ENCODE results near the gene TREML1. TPM values are rescaled to one million over a fixed set of nuclear protein-coding genes. Genes with fewer than 3 reads are reported as not detected.

Gene TREML1
- total and polyA plus RNA-seq, 9 of the 15 experiments (the other 6 are each of a cell fraction or from before 2014, with no cell fraction given) = not detected

DNA sequence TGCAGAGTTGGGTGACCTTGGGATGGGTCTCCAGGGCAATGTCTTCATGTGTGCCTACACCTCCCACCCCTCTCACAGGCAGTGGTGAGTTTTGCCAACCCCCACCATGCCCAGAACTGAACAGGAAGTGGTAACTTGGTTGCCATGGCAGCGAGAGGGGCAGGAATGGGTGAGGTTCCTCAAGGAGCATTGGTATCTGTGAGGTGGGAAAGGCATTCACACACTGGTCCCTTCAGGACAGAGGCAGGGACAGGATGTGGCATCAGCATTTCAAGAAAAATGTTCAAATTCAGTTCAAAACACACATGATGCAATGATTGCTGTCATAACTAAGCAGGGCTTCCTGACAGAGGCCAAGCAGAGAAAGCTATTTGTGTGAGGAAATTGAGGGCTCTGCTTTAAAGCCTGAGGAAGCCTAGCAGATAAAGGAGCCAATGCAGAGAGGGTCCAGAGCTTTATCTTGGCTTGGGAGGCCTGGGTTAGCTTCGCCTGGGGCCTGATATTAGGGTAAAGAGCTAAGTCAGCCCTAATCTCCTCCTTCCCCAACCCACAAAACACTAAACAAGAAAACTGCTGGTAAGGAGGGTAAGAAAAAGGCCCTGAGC is 46.3 kb upstream of the TREML1 start (continued):
- TF ChIP-seq, protein P1, sequence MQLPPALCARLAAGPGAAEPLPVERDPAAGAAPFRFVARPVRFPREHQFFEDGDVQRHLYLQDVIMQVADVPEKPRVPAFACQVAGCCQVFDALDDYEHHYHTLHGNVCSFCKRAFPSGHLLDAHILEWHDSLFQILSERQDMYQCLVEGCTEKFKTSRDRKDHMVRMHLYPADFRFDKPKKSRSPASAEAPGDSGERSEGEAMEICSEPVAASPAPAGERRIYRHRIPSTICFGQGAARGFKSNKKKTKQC (CRISPR knock-in tag; IDR thresholded peaks at IDR 0.05) = no peak
- TF ChIP-seq STAG1 (CRISPR knock-in tag; IDR thresholded peaks at IDR 0.05; ENCODE audit: borderline replicate concordance) = no peak
- TF ChIP-seq, protein P2, sequence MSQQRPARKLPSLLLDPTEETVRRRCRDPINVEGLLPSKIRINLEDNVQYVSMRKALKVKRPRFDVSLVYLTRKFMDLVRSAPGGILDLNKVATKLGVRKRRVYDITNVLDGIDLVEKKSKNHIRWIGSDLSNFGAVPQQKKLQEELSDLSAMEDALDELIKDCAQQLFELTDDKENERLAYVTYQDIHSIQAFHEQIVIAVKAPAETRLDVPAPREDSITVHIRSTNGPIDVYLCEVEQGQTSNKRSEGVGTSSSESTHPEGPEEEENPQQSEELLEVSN (IDR thresholded peaks at IDR 0.05; ENCODE audit: borderline replicate concordance in 1 of 2, extremely low read depth in 1 of 2, insufficient read depth in 1 of 2, insufficient read length in 1 of 2, low read depth in 1 of 2, low read length in 1 of 2, poor library complexity in 1 of 2, severe bottlenecking in 1 of 2) = no peak
- no peak for TF ChIP-seq SLC30A9 (CRISPR knock-in tag; IDR thresholded peaks at IDR 0.05)
- TF ChIP-seq, protein P3, sequence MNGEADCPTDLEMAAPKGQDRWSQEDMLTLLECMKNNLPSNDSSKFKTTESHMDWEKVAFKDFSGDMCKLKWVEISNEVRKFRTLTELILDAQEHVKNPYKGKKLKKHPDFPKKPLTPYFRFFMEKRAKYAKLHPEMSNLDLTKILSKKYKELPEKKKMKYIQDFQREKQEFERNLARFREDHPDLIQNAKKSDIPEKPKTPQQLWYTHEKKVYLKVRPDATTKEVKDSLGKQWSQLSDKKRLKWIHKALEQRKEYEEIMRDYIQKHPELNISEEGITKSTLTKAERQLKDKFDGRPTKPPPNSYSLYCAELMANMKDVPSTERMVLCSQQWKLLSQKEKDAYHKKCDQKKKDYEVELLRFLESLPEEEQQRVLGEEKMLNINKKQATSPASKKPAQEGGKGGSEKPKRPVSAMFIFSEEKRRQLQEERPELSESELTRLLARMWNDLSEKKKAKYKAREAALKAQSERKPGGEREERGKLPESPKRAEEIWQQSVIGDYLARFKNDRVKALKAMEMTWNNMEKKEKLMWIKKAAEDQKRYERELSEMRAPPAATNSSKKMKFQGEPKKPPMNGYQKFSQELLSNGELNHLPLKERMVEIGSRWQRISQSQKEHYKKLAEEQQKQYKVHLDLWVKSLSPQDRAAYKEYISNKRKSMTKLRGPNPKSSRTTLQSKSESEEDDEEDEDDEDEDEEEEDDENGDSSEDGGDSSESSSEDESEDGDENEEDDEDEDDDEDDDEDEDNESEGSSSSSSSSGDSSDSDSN (IDR thresholded peaks at IDR 0.05; ENCODE audit: borderline replicate concordance in 1 of 2, low read depth in 2 of 2, low read length in 2 of 2) = no peak
- TF ChIP-seq, protein P4, sequence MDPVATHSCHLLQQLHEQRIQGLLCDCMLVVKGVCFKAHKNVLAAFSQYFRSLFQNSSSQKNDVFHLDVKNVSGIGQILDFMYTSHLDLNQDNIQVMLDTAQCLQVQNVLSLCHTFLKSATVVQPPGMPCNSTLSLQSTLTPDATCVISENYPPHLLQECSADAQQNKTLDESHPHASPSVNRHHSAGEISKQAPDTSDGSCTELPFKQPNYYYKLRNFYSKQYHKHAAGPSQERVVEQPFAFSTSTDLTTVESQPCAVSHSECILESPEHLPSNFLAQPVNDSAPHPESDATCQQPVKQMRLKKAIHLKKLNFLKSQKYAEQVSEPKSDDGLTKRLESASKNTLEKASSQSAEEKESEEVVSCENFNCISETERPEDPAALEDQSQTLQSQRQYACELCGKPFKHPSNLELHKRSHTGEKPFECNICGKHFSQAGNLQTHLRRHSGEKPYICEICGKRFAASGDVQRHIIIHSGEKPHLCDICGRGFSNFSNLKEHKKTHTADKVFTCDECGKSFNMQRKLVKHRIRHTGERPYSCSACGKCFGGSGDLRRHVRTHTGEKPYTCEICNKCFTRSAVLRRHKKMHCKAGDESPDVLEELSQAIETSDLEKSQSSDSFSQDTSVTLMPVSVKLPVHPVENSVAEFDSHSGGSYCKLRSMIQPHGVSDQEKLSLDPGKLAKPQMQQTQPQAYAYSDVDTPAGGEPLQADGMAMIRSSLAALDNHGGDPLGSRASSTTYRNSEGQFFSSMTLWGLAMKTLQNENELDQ (CRISPR knock-in tag; IDR thresholded peaks at IDR 0.05; ENCODE audit: borderline replicate concordance) = no peak
- no peak; the same call in 1 of the 2 replicates for TF ChIP-seq ZNF175 (CRISPR knock-in tag; IDR thresholded peaks at IDR 0.05; ENCODE audit: low read depth)
- TF ChIP-seq ZNF140 (CRISPR knock-in tag; IDR thresholded peaks at IDR 0.05) = no peak
- TF ChIP-seq BRF1 (IDR thresholded peaks at IDR 0.05; ENCODE audit: borderline replicate concordance, extremely low read depth, insufficient read length) = no peak
- TF ChIP-seq KLF13 (tag; IDR thresholded peaks at IDR 0.05; ENCODE audit: borderline replicate concordance, low read depth) = no peak
- no peak for TF ChIP-seq THRAP3 (IDR thresholded peaks at IDR 0.05; ENCODE audit: borderline replicate concordance)
- TF ChIP-seq ETV1 (tag; conservative IDR thresholded peaks at IDR 0.05; ENCODE audit: low read depth) = peak; percentile 71
- TF ChIP-seq RNF2 (IDR thresholded peaks at IDR 0.05) = 0 out of 2 replicates have a peak, but pooled peaks have one; percentile 21
- TF ChIP-seq RHOXF2B (CRISPR knock-in tag; conservative IDR thresholded peaks at IDR 0.05) = no peak
- TF ChIP-seq TEAD1 (CRISPR knock-in tag; IDR thresholded peaks at IDR 0.05) = peak in 1 of 2 experiments; percentile 45; a peak in 1 of 4 replicates
- no peak for TF ChIP-seq IFI16 (CRISPR knock-in tag; IDR thresholded peaks at IDR 0.05)
- TF ChIP-seq, protein P5, sequence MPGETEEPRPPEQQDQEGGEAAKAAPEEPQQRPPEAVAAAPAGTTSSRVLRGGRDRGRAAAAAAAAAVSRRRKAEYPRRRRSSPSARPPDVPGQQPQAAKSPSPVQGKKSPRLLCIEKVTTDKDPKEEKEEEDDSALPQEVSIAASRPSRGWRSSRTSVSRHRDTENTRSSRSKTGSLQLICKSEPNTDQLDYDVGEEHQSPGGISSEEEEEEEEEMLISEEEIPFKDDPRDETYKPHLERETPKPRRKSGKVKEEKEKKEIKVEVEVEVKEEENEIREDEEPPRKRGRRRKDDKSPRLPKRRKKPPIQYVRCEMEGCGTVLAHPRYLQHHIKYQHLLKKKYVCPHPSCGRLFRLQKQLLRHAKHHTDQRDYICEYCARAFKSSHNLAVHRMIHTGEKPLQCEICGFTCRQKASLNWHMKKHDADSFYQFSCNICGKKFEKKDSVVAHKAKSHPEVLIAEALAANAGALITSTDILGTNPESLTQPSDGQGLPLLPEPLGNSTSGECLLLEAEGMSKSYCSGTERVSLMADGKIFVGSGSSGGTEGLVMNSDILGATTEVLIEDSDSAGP (CRISPR knock-in tag; IDR thresholded peaks at IDR 0.05) = no peak

Data from K562 (cell line).